ENCODE data around the gene DESI1. TPM values are rescaled to one million over a fixed set of nuclear protein-coding genes. Genes with fewer than 3 reads are reported as not detected.
"Not testable (repeated sequence)": the region's sequence is repeated elsewhere in the genome, so short reads cannot be mapped to it uniquely, and the experiment has no call there.

The DESI1 gene
- 10 to 100 TPM; 17.5 to 27.6 (median 23.2) TPM for total RNA-seq
- polyA plus RNA-seq, result 10 to 100 TPM; 14.7 to 23.3 (median 18.9) TPM
- long read RNA-seq, donor 1, transcript DESI1-201 (6 exons, 3,833 nt), result major isoform, 14 of 18 reads
- long read RNA-seq, donor 1, partial matches to known transcripts, result 1 of 18 reads
- long read RNA-seq, donor 1, other reads (novel, unspliced or antisense), result 3 of 18 reads
- long read RNA-seq, donor 2, transcript DESI1-201 (6 exons, 3,833 nt), result major isoform, 18 of 26 reads
- long read RNA-seq, donor 2, partial matches to known transcripts, result 1 of 26 reads
- long read RNA-seq, donor 2, other reads (novel, unspliced or antisense), result 7 of 26 reads

- TF ChIP-seq CTCF (IDR thresholded peaks at IDR 0.05), result no peak
- Histone ChIP-seq H3K36me3 (ENCODE audit: insufficient read depth in 1 of 2, low read depth in 1 of 2) (peaks cover 0 to 35% of the 10 kb centered on the region in 2 donors), H3K4me1 (peaks cover 26% of the 10 kb centered on the region), H3K27me3 (ENCODE audit: insufficient read depth in 3 of 3, low read length in 2 of 3) (no peaks in the 10 kb centered on the region), H3K9me3 (no peaks in the 10 kb centered on the region), H3K27ac (peak within 1 kb of the TSS; percentile 95), H3K4me3 (peak within 1 kb of the TSS; percentile 82)
- DNase-seq (no peak), ATAC-seq (peak in 3 of 4 donors; percentile 28 to 35 (median 29))
- 0 to 1% (median 1%) methylated on average over 22 to 40 of the region's 40 CpGs for WGBS, 3 donors
- intact Hi-C loops (cut with DNase I), result no loop called here
Measured at GRCh38 chr22:41620589-41621098, at the start of gene DESI1. Gene DESI1, minus strand, starts transcription at chr22:41621043. Its CDS starts 204 bp downstream, at chr22:41620839.

- Histone ChIP-seq H3K9me3 (no peaks in the 10 kb centered on the region), H3K27me3 (ENCODE audit: insufficient read depth in 3 of 3, low read length in 2 of 3) (no peaks in the 10 kb centered on the region), H3K36me3 (ENCODE audit: insufficient read depth in 1 of 2, low read depth in 1 of 2) (peaks cover 7 to 36% of the 10 kb centered on the region in 2 donors), H3K27ac (no peak overlapping the region), H3K4me1 (peaks cover 4% of the 10 kb centered on the region), H3K4me3 (no peak overlapping the region)
- no peak for TF ChIP-seq CTCF (IDR thresholded peaks at IDR 0.05)
- DNase-seq, result no peak
- no peak for ATAC-seq
- intact Hi-C loops (cut with DNase I), result no loop called here
- 90 to 91% (median 91%) methylated on average over 21 of the region's 21 CpGs for WGBS, 3 donors
Measured at GRCh38 chr22:41668971-41669911, 48.4 kb upstream of the DESI1 start.

- Histone ChIP-seq H3K27ac (no peak overlapping the region), H3K9me3 (no peaks in the 10 kb centered on the region), H3K4me3 (no peak overlapping the region), H3K4me1 (peaks cover 15% of the 10 kb centered on the region), H3K36me3 (ENCODE audit: insufficient read depth in 1 of 2, low read depth in 1 of 2) (peaks cover 16 to 55% of the 10 kb centered on the region in 2 donors), H3K27me3 (ENCODE audit: insufficient read depth in 3 of 3, low read length in 2 of 3) (no peaks in the 10 kb centered on the region)
- DNase-seq (no peak), ATAC-seq (no peak)
- 73 to 84% (median 81%) methylated on average over 3 of the region's 3 CpGs for WGBS, 3 donors
- intact Hi-C loops (cut with DNase I), result no loop called here
- TF ChIP-seq CTCF (IDR thresholded peaks at IDR 0.05), result no peak
Measured at GRCh38 chr22:41664951-41665350, 44.1 kb upstream of the DESI1 start.

- DNase-seq (no peak), ATAC-seq (no peak)
- no peak overlapping the region for H3K27ac ChIP-seq
- intact Hi-C loops (cut with DNase I), result no loop called here
- TF ChIP-seq CTCF (IDR thresholded peaks at IDR 0.05), result no peak
- no peaks in the 10 kb centered on the region for H3K27me3 ChIP-seq (ENCODE audit: insufficient read depth in 3 of 3, low read length in 2 of 3)
- H3K9me3 ChIP-seq, result no peaks in the 10 kb centered on the region
- no peak overlapping the region for H3K4me3 ChIP-seq
- peaks cover 15% of the 10 kb centered on the region for H3K4me1 ChIP-seq
- H3K36me3 ChIP-seq (ENCODE audit: insufficient read depth in 1 of 2, low read depth in 1 of 2), result peaks cover 18 to 60% of the 10 kb centered on the region in 2 donors
Measured at GRCh38 chr22:41664490-41664889, 43.6 kb upstream of the DESI1 start.

GRCh38 chr22:41663594-41663993 is 42.8 kb upstream of the DESI1 start:
- intact Hi-C loops (cut with DNase I); H3K27ac ChIP-seq; DNase-seq; H3K27me3 ChIP-seq (ENCODE audit: insufficient read depth in 3 of 3, low read length in 2 of 3); H3K9me3 ChIP-seq; ATAC-seq; H3K4me3 ChIP-seq: not testable (repeated sequence)
- WGBS, 3 donors, result 76 to 86% (median 85%) methylated on average over 8 to 9 of the region's 9 CpGs
- Histone ChIP-seq H3K4me1 (peaks cover 20% of the 10 kb centered on the region), H3K36me3 (ENCODE audit: insufficient read depth in 1 of 2, low read depth in 1 of 2) (peaks cover 22 to 69% of the 10 kb centered on the region in 2 donors)

All from psoas muscle (tissue), 8 donors.